ENCODE results near the gene FIGN.

The FIGN gene

DNA sequence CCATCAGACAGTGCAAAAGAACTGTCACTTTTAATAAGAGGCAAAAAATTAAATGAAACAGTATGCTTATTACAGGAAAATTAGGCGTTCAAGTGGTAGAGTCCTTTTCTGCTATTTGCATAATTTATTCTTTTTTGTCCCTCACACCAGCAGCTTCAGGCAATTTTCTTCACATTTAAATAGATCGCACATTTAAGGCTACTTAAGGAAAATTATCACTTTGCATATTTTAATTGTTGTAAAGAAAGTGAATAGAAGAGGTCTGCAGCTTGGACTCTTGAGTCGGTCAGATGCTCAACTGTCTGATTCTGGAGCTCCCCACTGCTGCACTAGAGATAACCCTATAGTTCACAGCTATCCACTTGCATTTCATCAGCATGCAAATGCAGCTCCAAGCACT lies 141.3 kb downstream of the FIGN start:
- ChIA-PET POLR2A (no interaction called here), CTCF (interaction anchor here (0.7 kb wide), 1 partner anchor 1890 kb away, joined by 3 read pairs; no protein-coding TSS in a partner anchor)
- WGBS (ENCODE audit: insufficient coverage): no CpG with 5 or more reads among the region's 3 CpGs
- no peak for DNase-seq
- Histone ChIP-seq H3K9me3 (ENCODE audit: control extremely low read depth in 1 of 5, control insufficient read depth in 4 of 5, insufficient read depth in 2 of 5, low read depth in 1 of 5, low read length in 4 of 5) (no peaks in the 10 kb centered on the region), H3K27ac (ENCODE audit: insufficient read depth in 1 of 2, low read depth in 1 of 2, low read length in 2 of 2, poor library complexity in 1 of 2, severe bottlenecking in 2 of 2) (no peak overlapping the region), H3K4me3 (ENCODE audit: control insufficient read depth in 1 of 7, extremely low read depth in 1 of 7, insufficient read depth in 4 of 7, low read depth in 2 of 7, low read length in 6 of 7) (no peak overlapping the region), H3K36me3 (ENCODE audit: control insufficient read depth in 4 of 4, insufficient read depth in 4 of 4, low read length in 3 of 4) (no peaks in the 10 kb centered on the region), H3K27me3 (replicated peaks in 2 of 5; ENCODE audit: control insufficient read depth in 4 of 5, insufficient read depth in 5 of 5, low read length in 4 of 5) (no peaks in the 10 kb centered on the region), H3K4me1 (ENCODE audit: control extremely low read depth in 1 of 4, control insufficient read depth in 4 of 4, insufficient read depth in 4 of 4, low read length in 3 of 4) (no peaks in the 10 kb centered on the region)

DNA sequence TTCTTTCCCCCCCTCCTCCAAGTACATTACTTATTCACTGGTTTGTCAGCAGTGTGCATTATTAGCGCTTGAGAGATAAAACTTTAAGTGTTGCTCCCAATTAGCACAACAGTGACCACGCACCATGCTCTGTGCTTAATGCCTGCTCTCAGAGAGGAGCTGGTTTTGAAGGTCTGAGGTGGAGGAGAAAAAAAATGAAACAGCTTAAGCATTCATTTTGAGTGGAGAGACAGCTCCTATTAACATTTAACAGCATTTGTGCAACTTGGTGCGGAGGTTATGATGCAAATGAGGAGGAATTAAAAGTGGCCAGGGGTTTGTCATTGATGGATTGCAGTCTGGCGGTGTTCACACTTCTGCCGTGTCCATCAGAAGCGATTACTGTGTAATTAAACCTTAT lies 141.8 kb downstream of the FIGN start:
- Histone ChIP-seq H3K36me3 (ENCODE audit: control insufficient read depth in 4 of 4, insufficient read depth in 4 of 4, low read length in 3 of 4) (no peaks in the 10 kb centered on the region), H3K9me3 (ENCODE audit: control extremely low read depth in 1 of 5, control insufficient read depth in 4 of 5, insufficient read depth in 2 of 5, low read depth in 1 of 5, low read length in 4 of 5) (no peaks in the 10 kb centered on the region), H3K27ac (ENCODE audit: insufficient read depth in 1 of 2, low read depth in 1 of 2, low read length in 2 of 2, poor library complexity in 1 of 2, severe bottlenecking in 2 of 2) (no peak overlapping the region), H3K4me1 (ENCODE audit: control extremely low read depth in 1 of 4, control insufficient read depth in 4 of 4, insufficient read depth in 4 of 4, low read length in 3 of 4) (no peaks in the 10 kb centered on the region), H3K4me3 (ENCODE audit: control insufficient read depth in 1 of 7, extremely low read depth in 1 of 7, insufficient read depth in 4 of 7, low read depth in 2 of 7, low read length in 6 of 7) (no peak overlapping the region), H3K27me3 (replicated peaks in 2 of 5; ENCODE audit: control insufficient read depth in 4 of 5, insufficient read depth in 5 of 5, low read length in 4 of 5) (no peaks in the 10 kb centered on the region)
- POLR2A ChIA-PET: no interaction called here
- DNase-seq: no peak
- CTCF ChIA-PET: no interaction called here
- WGBS (ENCODE audit: insufficient coverage): 100% methylated on average over 2 of the region's 6 CpGs

DNA sequence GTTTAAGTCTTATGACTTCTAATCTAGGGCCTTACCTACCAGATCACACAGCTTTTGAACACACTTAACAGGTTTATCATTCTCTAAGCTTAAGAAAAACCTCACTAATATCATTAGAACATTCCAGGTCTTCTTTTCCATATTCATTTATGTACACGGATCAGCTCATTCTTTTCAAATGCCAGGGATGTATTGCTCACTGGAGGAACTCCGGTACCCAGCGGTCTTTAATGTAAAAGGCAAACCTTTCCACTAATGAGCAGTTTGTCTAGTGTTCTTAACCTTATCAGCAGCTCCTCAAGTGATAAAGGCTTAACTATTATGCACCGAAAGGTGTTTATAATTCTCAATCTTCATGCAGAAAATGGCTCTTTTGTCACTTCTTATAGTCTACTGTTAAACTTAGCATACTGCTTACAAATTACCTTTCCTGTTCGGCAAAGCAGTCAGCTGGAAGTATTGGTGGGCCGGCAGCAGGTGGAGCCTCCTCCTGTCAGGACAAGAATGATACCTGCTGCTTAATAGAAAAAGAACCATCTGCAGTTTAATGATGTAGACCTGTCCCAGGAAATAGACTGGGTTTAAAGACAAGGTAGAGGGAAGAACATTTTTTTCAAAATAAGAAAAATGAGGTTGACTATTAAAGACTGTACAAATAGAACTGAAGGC lies 142.7 kb downstream of the FIGN start:
- Histone ChIP-seq H3K27me3 (replicated peaks in 2 of 5; ENCODE audit: control insufficient read depth in 4 of 5, insufficient read depth in 5 of 5, low read length in 4 of 5) (no peaks in the 10 kb centered on the region), H3K4me1 (ENCODE audit: control extremely low read depth in 1 of 4, control insufficient read depth in 4 of 4, insufficient read depth in 4 of 4, low read length in 3 of 4) (no peaks in the 10 kb centered on the region), H3K27ac (ENCODE audit: insufficient read depth in 1 of 2, low read depth in 1 of 2, low read length in 2 of 2, poor library complexity in 1 of 2, severe bottlenecking in 2 of 2) (no peak overlapping the region), H3K9me3 (ENCODE audit: control extremely low read depth in 1 of 5, control insufficient read depth in 4 of 5, insufficient read depth in 2 of 5, low read depth in 1 of 5, low read length in 4 of 5) (no peaks in the 10 kb centered on the region), H3K36me3 (ENCODE audit: control insufficient read depth in 4 of 4, insufficient read depth in 4 of 4, low read length in 3 of 4) (no peaks in the 10 kb centered on the region), H3K4me3 (ENCODE audit: control insufficient read depth in 1 of 7, extremely low read depth in 1 of 7, insufficient read depth in 4 of 7, low read depth in 2 of 7, low read length in 6 of 7) (no peak overlapping the region)
- ChIA-PET CTCF (no interaction called here), POLR2A (no interaction called here)
- 97% methylated on average over 4 of the region's 6 CpGs for WGBS (ENCODE audit: insufficient coverage)
- no peak for DNase-seq

DNA sequence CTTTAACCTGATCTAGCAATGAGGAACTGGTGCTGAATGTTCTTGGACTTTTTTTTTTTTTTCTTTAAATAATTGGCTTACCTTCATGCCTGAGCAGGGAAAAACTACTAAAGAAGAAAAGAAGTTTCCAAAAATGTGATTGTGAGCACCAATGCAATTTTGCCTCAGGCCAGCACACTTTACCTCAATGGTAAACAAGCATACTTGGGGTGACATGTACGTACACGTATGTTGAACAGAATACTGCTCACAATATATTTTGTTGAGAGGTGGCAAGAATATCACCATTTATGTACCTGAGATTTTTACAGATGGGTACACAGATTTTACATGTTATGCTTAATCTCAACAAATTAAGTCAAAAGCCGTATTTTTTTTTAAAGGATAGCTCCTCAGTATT lies 144.3 kb downstream of the FIGN start:
- POLR2A ChIA-PET: no interaction called here
- WGBS (ENCODE audit: insufficient coverage): no CpG with 5 or more reads among the region's 3 CpGs

DNA sequence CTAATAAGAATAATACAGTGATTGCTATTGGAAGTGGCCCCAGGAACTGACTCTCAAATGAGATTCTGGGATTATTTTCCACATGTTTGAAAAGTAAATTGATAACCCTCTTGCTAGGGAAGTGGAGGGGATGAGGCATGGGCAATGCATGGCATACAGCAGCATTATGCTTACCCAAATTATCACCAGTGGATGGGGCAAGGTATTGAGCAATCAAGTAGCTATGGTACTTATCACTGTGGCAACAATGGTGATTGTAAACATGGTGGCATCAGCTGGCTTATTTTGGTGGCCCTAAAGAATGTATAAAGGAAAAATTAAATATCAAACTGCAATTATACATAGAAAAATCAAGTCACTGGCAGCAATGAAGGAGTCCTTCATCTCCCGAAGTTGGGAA lies 155.1 kb downstream of the FIGN start:
- 80% methylated on average over 1 of the region's 1 CpG for WGBS (ENCODE audit: insufficient coverage)
- no peaks in the 10 kb centered on the region for H3K36me3 ChIP-seq (ENCODE audit: control insufficient read depth in 4 of 4, insufficient read depth in 4 of 4, low read length in 3 of 4)
- no peaks in the 10 kb centered on the region for H3K27me3 ChIP-seq (replicated peaks in 2 of 5; ENCODE audit: control insufficient read depth in 4 of 5, insufficient read depth in 5 of 5, low read length in 4 of 5)
- DNase-seq: no peak
- ChIA-PET CTCF (no interaction called here), POLR2A (no interaction called here)
- peaks cover 0 to 6% (median 0%) of the 10 kb centered on the region in 4 experiments for H3K4me1 ChIP-seq (ENCODE audit: control extremely low read depth in 1 of 4, control insufficient read depth in 4 of 4, insufficient read depth in 4 of 4, low read length in 3 of 4)
- no peak overlapping the region for H3K27ac ChIP-seq (ENCODE audit: insufficient read depth in 1 of 2, low read depth in 1 of 2, low read length in 2 of 2, poor library complexity in 1 of 2, severe bottlenecking in 2 of 2)
- H3K9me3 ChIP-seq (ENCODE audit: control extremely low read depth in 1 of 5, control insufficient read depth in 4 of 5, insufficient read depth in 2 of 5, low read depth in 1 of 5, low read length in 4 of 5): no peaks in the 10 kb centered on the region
- H3K4me3 ChIP-seq (ENCODE audit: control insufficient read depth in 1 of 7, extremely low read depth in 1 of 7, insufficient read depth in 4 of 7, low read depth in 2 of 7, low read length in 6 of 7): no peak overlapping the region

More for the DNA sequence above, 144.3 kb downstream of the FIGN start:
- Histone ChIP-seq H3K27me3 (replicated peaks in 2 of 5; ENCODE audit: control insufficient read depth in 4 of 5, insufficient read depth in 5 of 5, low read length in 4 of 5) (no peaks in the 10 kb centered on the region), H3K4me3 (ENCODE audit: control insufficient read depth in 1 of 7, extremely low read depth in 1 of 7, insufficient read depth in 4 of 7, low read depth in 2 of 7, low read length in 6 of 7) (no peak overlapping the region), H3K9me3 (ENCODE audit: control extremely low read depth in 1 of 5, control insufficient read depth in 4 of 5, insufficient read depth in 2 of 5, low read depth in 1 of 5, low read length in 4 of 5) (no peaks in the 10 kb centered on the region), H3K27ac (ENCODE audit: insufficient read depth in 1 of 2, low read depth in 1 of 2, low read length in 2 of 2, poor library complexity in 1 of 2, severe bottlenecking in 2 of 2) (no peak overlapping the region), H3K4me1 (ENCODE audit: control extremely low read depth in 1 of 4, control insufficient read depth in 4 of 4, insufficient read depth in 4 of 4, low read length in 3 of 4) (no peaks in the 10 kb centered on the region), H3K36me3 (ENCODE audit: control insufficient read depth in 4 of 4, insufficient read depth in 4 of 4, low read length in 3 of 4) (no peaks in the 10 kb centered on the region)
- CTCF ChIA-PET: no interaction called here
- DNase-seq: no peak

DNA sequence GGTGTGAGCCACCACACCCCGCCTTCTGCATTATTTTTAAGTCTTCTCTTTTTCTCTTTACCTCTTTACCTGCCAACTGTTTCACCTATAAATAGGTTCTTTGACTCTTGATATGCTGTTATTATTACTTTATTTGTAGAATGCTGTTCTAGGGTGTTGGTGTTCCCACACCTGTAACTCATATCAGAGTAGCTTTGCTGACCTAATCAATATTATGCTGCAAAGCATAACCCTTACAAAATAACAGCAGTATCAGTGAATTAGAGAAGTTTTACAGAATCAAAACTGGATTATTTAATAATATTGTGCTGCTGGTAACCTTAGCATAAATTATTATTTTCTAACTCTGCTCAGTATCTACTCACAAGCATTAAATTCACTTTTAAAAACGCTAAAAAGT lies 161.5 kb downstream of the FIGN start:
- H3K27me3 ChIP-seq (replicated peaks in 2 of 5; ENCODE audit: control insufficient read depth in 4 of 5, insufficient read depth in 5 of 5, low read length in 4 of 5): no peaks in the 10 kb centered on the region
- H3K4me3 ChIP-seq (ENCODE audit: control insufficient read depth in 1 of 7, extremely low read depth in 1 of 7, insufficient read depth in 4 of 7, low read depth in 2 of 7, low read length in 6 of 7): no peak overlapping the region
- ChIA-PET POLR2A (no interaction called here), CTCF (no interaction called here)
- no peak for DNase-seq
- WGBS (ENCODE audit: insufficient coverage): no CpG with 5 or more reads among the region's 2 CpGs
- H3K27ac ChIP-seq (ENCODE audit: insufficient read depth in 1 of 2, low read depth in 1 of 2, low read length in 2 of 2, poor library complexity in 1 of 2, severe bottlenecking in 2 of 2): no peak overlapping the region
- no peaks in the 10 kb centered on the region for H3K4me1 ChIP-seq (ENCODE audit: control extremely low read depth in 1 of 4, control insufficient read depth in 4 of 4, insufficient read depth in 4 of 4, low read length in 3 of 4)
- no peaks in the 10 kb centered on the region for H3K36me3 ChIP-seq (ENCODE audit: control insufficient read depth in 4 of 4, insufficient read depth in 4 of 4, low read length in 3 of 4)
- no peaks in the 10 kb centered on the region for H3K9me3 ChIP-seq (ENCODE audit: control extremely low read depth in 1 of 5, control insufficient read depth in 4 of 5, insufficient read depth in 2 of 5, low read depth in 1 of 5, low read length in 4 of 5)

DNA sequence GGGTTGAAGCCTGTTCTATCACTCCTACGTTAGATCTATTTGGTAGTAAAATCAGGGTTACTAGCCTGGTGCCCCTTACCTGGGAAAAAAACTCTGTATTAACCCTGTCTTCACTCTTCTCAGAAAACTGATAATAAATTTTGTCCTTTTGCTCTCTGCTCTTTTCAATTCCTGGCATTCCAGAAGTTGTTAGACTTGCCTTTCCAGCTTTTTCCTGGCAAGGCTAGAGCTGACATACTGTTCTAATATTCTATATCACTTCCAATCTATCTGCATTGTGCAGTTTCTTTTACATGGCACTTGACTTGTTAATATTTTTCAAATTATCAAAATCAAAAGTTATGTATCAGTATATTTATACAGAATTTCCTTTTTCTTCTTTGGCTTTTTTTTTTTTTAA lies 162.2 kb downstream of the FIGN start:
- POLR2A ChIA-PET: no interaction called here

More for the DNA sequence above, 162.2 kb downstream of the FIGN start:
- no peak for DNase-seq
- Histone ChIP-seq H3K4me1 (ENCODE audit: control extremely low read depth in 1 of 4, control insufficient read depth in 4 of 4, insufficient read depth in 4 of 4, low read length in 3 of 4) (no peaks in the 10 kb centered on the region), H3K27me3 (replicated peaks in 2 of 5; ENCODE audit: control insufficient read depth in 4 of 5, insufficient read depth in 5 of 5, low read length in 4 of 5) (no peaks in the 10 kb centered on the region), H3K36me3 (ENCODE audit: control insufficient read depth in 4 of 4, insufficient read depth in 4 of 4, low read length in 3 of 4) (no peaks in the 10 kb centered on the region), H3K9me3 (ENCODE audit: control extremely low read depth in 1 of 5, control insufficient read depth in 4 of 5, insufficient read depth in 2 of 5, low read depth in 1 of 5, low read length in 4 of 5) (no peaks in the 10 kb centered on the region), H3K27ac (ENCODE audit: insufficient read depth in 1 of 2, low read depth in 1 of 2, low read length in 2 of 2, poor library complexity in 1 of 2, severe bottlenecking in 2 of 2) (no peak overlapping the region), H3K4me3 (ENCODE audit: control insufficient read depth in 1 of 7, extremely low read depth in 1 of 7, insufficient read depth in 4 of 7, low read depth in 2 of 7, low read length in 6 of 7) (no peak overlapping the region)
- no CpG with 5 or more reads among the region's 1 CpG for WGBS (ENCODE audit: insufficient coverage)
- CTCF ChIA-PET: no interaction called here
